Measurements from ENCODE around the gene CD93. TPM values are rescaled to one million over a fixed set of nuclear protein-coding genes. Genes with fewer than 3 reads are reported as not detected.

The CD93 gene
- polyA plus RNA-seq, 1 donor from 2014 or later = not detected

DNA sequence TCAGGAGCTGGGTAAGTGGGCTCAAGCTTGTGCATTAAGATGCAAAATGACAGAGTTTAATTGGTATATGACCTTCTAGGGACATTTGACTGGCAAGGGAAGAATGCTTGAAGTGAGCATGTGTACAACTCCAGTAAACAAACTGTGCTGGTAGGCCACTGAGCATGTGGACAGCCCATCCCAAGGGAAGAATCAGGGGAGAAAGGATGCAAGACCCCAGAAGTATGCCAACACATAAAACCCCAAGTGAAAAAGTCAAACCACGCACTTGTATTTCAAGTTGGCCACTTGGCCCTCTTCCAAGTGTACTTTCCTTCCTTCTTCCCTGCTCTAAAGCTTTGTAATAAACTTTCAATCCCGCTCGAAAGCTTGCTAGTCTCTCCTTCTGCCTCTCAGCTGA is 26.3 kb downstream of the CD93 start:
- Histone ChIP-seq H3K4me3 (ENCODE audit: low read length) (no peak overlapping the region), H2AFZ (ENCODE audit: low read depth, low read length) (no peak overlapping the region), H3K27ac (ENCODE audit: low read length) (no peak overlapping the region), H3K9ac (ENCODE audit: low read length) (no peak overlapping the region), H4K20me1 (ENCODE audit: insufficient read depth) (no peaks in the 10 kb centered on the region), H3F3A (ENCODE audit: insufficient read depth, low read length, poor library complexity, severe bottlenecking) (no peaks in the 10 kb centered on the region), H3K79me2 (replicated peaks; ENCODE audit: insufficient read depth, low read length) (no peaks in the 10 kb centered on the region), H3K9me3 (ENCODE audit: low read length) (no peaks in the 10 kb centered on the region), H3K36me3 (ENCODE audit: insufficient read depth, low read length) (no peaks in the 10 kb centered on the region), H3K4me2 (ENCODE audit: low read length) (no peak overlapping the region), H3K9me2 (ENCODE audit: insufficient read depth, low read length) (no peaks in the 10 kb centered on the region), H3K27me3 (ENCODE audit: insufficient read depth, low read depth, low read length) (peaks cover 11% of the 10 kb centered on the region)
- TF ChIP-seq RAD21 (conservative IDR thresholded peaks at IDR 0.05) (no peak), MXI1 (conservative IDR thresholded peaks at IDR 0.05; ENCODE audit: poor library complexity, severe bottlenecking) (no peak), EP300 (conservative IDR thresholded peaks at IDR 0.05; ENCODE audit: poor library complexity, severe bottlenecking) (no peak), SMC3 (conservative IDR thresholded peaks at IDR 0.05; ENCODE audit: poor library complexity) (no peak), TAF1 (IDR thresholded peaks at IDR 0.05; ENCODE audit: low read depth) (no peak), REST (IDR thresholded peaks at IDR 0.05; ENCODE audit: borderline replicate concordance) (no peak), POLR2AphosphoS5 (IDR thresholded peaks at IDR 0.05) (no peak), EZH2 (IDR thresholded peaks at IDR 0.05; ENCODE audit: borderline replicate concordance, insufficient read depth, low read length, poor library complexity, severe bottlenecking) (no peak)
- TF ChIP-seq, protein P1, sequence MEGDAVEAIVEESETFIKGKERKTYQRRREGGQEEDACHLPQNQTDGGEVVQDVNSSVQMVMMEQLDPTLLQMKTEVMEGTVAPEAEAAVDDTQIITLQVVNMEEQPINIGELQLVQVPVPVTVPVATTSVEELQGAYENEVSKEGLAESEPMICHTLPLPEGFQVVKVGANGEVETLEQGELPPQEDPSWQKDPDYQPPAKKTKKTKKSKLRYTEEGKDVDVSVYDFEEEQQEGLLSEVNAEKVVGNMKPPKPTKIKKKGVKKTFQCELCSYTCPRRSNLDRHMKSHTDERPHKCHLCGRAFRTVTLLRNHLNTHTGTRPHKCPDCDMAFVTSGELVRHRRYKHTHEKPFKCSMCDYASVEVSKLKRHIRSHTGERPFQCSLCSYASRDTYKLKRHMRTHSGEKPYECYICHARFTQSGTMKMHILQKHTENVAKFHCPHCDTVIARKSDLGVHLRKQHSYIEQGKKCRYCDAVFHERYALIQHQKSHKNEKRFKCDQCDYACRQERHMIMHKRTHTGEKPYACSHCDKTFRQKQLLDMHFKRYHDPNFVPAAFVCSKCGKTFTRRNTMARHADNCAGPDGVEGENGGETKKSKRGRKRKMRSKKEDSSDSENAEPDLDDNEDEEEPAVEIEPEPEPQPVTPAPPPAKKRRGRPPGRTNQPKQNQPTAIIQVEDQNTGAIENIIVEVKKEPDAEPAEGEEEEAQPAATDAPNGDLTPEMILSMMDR (IDR thresholded peaks at IDR 0.05; ENCODE audit: poor library complexity, severe bottlenecking) = no peak

DNA sequence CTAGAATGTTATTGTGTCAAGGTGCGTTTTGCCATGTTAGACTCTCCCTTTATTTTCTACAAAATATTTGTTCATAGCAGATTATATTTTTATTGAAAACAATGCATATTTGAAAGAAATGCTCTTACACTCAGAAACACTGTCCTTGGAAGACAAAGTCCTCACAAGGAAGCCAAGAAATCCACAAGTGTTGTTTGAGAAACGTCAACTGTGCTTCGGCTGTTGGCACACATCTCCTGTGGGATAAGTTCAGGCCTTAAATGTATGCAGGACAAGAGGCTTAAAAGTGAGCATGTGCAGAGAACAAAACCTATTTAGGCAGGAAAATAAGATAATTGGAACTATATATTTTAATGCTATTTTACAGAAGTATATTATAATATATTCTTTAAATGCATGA is 27.1 kb downstream of the CD93 start:
- Histone ChIP-seq H3K9me3 (ENCODE audit: low read length) (no peaks in the 10 kb centered on the region), H3K27me3 (ENCODE audit: insufficient read depth, low read depth, low read length) (peaks cover 11% of the 10 kb centered on the region), H3K36me3 (ENCODE audit: insufficient read depth, low read length) (no peaks in the 10 kb centered on the region), H4K20me1 (ENCODE audit: insufficient read depth) (no peaks in the 10 kb centered on the region), H3K4me3 (ENCODE audit: low read length) (no peak overlapping the region), H3K9ac (ENCODE audit: low read length) (no peak overlapping the region), H3K9me2 (ENCODE audit: insufficient read depth, low read length) (no peaks in the 10 kb centered on the region), H3K27ac (ENCODE audit: low read length) (no peak overlapping the region), H2AFZ (ENCODE audit: low read depth, low read length) (no peak overlapping the region), H3K4me2 (ENCODE audit: low read length) (no peak overlapping the region), H3K79me2 (replicated peaks; ENCODE audit: insufficient read depth, low read length) (no peaks in the 10 kb centered on the region), H3F3A (ENCODE audit: insufficient read depth, low read length, poor library complexity, severe bottlenecking) (no peaks in the 10 kb centered on the region)
- TF ChIP-seq, protein P1 (IDR thresholded peaks at IDR 0.05; ENCODE audit: poor library complexity, severe bottlenecking) = no peak
- TF ChIP-seq SMC3 (conservative IDR thresholded peaks at IDR 0.05; ENCODE audit: poor library complexity) (no peak), MXI1 (conservative IDR thresholded peaks at IDR 0.05; ENCODE audit: poor library complexity, severe bottlenecking) (no peak), EP300 (conservative IDR thresholded peaks at IDR 0.05; ENCODE audit: poor library complexity, severe bottlenecking) (no peak), POLR2AphosphoS5 (IDR thresholded peaks at IDR 0.05) (no peak), RAD21 (conservative IDR thresholded peaks at IDR 0.05) (no peak)

Data from neural cell (in vitro differentiated cells).